Omental fat pad (tissue), 4 donors: ENCODE data around the gene C5orf58. TPM values are rescaled to one million over a fixed set of nuclear protein-coding genes. Genes with fewer than 3 reads are reported as not detected.

Experiments used
- ATAC-seq: fragments of 150-250 bp; one replicate; pipeline ENCODE4 v1.9.1; 2016; ENCODE audit warnings: mild to moderate bottlenecking, moderate library complexity; ENCODE audit not compliant: low FRiP score
- DNase-seq: peaks from one replicate; pipeline ENCODE4 v3.0.0-alpha.2; 2019; ENCODE audit warnings: low spot score
- CTCF ChIP-seq, 3 donors: fragments of 450-650 bp; IDR thresholded peaks; one replicate each; pipeline ENCODE4 v1.5.1; 2016 to 2017; ENCODE audit warnings: antibody characterized with exemption in 3 of 3, mild to moderate bottlenecking in 3 of 3, moderate library complexity in 2 of 3
- total RNA-seq, 4 donors: library from RNA; depleted of rRNA; stranded (reverse); fragments of >200 nt; gene quantifications; one replicate each; pipeline ENCODE4 v1.1.0, GENCODE V29; 2016

C5orf58 gene
- total RNA-seq, 4 donors from 2014 or later = not detected

GRCh38 chr5:170269579-170269978, 36.8 kb downstream of the C5orf58 start:
- ATAC-seq (no peak), DNase-seq (no peak)
- no peak for TF ChIP-seq CTCF (IDR thresholded peaks at IDR 0.05)

DNA sequence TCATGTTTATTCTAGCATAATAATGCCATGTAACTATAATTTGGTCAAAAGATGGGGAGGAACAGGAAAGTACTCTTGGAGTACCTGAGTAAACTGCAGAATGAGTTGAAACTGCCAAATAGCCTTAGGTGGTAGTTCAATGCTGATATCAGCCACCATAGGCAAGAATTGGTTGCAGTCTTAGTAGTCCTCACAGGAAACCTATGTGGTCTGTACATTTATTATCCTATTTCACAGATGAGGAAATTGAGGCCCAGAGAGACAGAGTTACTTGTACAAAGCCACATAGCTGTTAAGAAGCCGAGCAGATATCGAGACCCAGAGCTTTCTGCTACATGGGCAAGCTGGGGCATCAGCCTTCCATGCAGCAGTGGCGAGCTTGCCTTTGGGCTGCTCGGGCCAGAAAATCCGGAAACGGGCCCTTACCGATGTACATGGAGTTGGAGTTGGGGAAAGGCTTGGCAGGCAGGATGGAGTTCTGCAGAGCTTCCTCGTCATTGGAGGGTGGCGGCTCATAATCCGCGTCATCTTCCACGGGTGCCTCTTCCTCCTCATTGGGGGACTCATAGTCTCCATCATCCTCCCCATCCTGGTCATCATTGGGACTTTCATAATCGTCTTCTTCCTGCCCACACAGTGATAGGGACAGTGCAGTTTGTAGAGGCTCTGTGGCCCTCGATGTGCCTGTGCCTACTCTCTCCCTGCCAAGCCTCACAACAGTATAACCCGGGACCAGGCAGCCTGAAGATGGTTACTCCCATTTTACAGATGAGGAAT, 37.7 kb downstream of the C5orf58 start:
- ATAC-seq (no peak), DNase-seq (no peak)
- no peak for TF ChIP-seq CTCF (IDR thresholded peaks at IDR 0.05)

- no peak for TF ChIP-seq CTCF (IDR thresholded peaks at IDR 0.05)
Measured at GRCh38 chr5:170273968-170274710, 41.4 kb downstream of the C5orf58 start.

DNA sequence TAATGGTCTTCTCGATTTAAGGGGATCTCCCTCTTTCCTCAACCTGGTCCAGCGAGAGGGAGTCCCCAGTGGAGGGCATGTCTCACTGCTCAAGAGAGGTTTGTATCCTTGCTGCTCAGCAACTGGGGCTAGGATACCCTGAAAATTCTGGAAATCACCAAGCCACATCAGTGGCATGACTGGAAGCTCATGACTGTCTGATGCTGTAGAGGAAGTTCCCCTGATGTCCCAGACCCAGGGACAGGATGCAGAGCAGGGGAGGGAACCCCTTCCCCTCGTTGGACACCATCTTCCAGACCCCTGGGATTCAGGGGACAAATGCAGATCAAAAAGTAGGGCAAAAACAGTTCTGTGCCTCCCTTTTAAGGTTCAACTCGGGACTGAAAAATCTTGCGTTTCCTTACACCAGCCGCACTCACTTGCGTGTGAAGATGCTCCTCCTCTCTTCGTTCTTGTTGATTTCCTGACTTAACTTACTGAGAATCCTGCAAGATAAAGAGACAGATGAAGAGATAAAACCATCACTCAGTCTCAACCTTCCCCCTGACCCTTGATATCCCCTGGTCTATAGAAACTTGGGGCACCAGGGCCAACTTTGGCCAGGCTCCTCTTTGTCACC, 42.7 kb downstream of the C5orf58 start:
- ATAC-seq (no peak), DNase-seq (no peak)
- TF ChIP-seq CTCF (IDR thresholded peaks at IDR 0.05) = no peak

More at GRCh38 chr5:170273968-170274710, 41.4 kb downstream of the C5orf58 start:
- DNase-seq = no peak
- no peak for ATAC-seq

GRCh38 chr5:170276140-170276539, 43.4 kb downstream of the C5orf58 start:
- ATAC-seq (no peak), DNase-seq (no peak)
- TF ChIP-seq CTCF (IDR thresholded peaks at IDR 0.05) = no peak

DNA sequence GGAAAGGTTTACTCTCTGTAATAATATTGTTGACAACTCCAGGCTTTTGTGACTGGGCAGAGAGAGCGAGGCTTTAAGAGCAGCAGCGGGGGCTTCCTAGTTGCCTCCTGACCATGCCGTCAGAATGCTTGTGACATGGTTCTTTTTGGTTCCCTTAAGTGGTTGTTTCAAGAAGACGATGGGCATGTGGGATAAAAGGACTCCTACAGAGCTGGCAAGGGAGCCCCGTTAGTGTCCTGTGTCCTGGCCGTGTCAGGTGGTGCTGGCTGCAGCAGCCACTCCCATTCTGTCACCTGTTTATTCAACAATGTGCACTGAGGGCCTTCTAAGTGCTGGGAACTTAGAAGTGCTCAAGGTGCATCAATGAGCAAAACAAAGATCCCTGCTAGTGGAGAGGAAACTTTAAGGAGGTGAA, 45.1 kb downstream of the C5orf58 start:
- DNase-seq (no peak), ATAC-seq (no peak)
- TF ChIP-seq CTCF (IDR thresholded peaks at IDR 0.05) = no peak
